HCEC 1CT (cell line): Measurements from ENCODE around the gene TTC9C.
"Not testable (repeated sequence)": the region's sequence is repeated elsewhere in the genome, so short reads cannot be mapped to it uniquely, and the experiment has no call there.

Experiments used
- DNase-seq: peaks from one replicate; pipeline ENCODE4 v3.0.0-alpha.2; 2017

The TTC9C gene

GRCh38 chr11:62710001-62710345 is 18.3 kb upstream of the TTC9C start:
- no peak for DNase-seq

- DNase-seq = no peak
Measured at GRCh38 chr11:62712276-62712812, 15.9 kb upstream of the TTC9C start.

GRCh38 chr11:62712861-62713260 is 15.4 kb upstream of the TTC9C start:
- DNase-seq = no peak

GRCh38 chr11:62713343-62713742 is 14.9 kb upstream of the TTC9C start:
- DNase-seq = no peak

GRCh38 chr11:62715150-62716130 is 12.8 kb upstream of the TTC9C start:
- DNase-seq = no peak

GRCh38 chr11:62716206-62716605 is 12.1 kb upstream of the TTC9C start:
- no peak for DNase-seq

- DNase-seq = no peak
Measured at GRCh38 chr11:62716816-62717215, 11.5 kb upstream of the TTC9C start.

GRCh38 chr11:62719302-62719978 is 8.8 kb upstream of the TTC9C start:
- DNase-seq = no peak

- peak; percentile 17 for DNase-seq
Measured at GRCh38 chr11:62721994-62722393, 6.3 kb upstream of the TTC9C start.

GRCh38 chr11:62724171-62724570 is 4.1 kb upstream of the TTC9C start:
- DNase-seq = no peak

GRCh38 chr11:62725646-62726045 is 2.6 kb upstream of the TTC9C start:
- DNase-seq = no peak

GRCh38 chr11:62726156-62726914 is 2.0 kb upstream of the TTC9C start:
- DNase-seq = no peak

GRCh38 chr11:62726915-62727164 is 1.4 kb upstream of the TTC9C start:
- DNase-seq = no peak

- DNase-seq = peak; percentile 100
Measured at GRCh38 chr11:62727165-62727871, 968 bp upstream of the TTC9C start, which contains the start of gene HNRNPUL2. Gene HNRNPUL2 (minus strand): TSS chr11:62727457. CDS start chr11:62727156, 301 bp downstream.

GRCh38 chr11:62727872-62728170 is 465 bp upstream of the TTC9C start:
- peak; percentile 97 for DNase-seq

GRCh38 chr11:62730076-62730475 is 1.8 kb downstream of the TTC9C start:
- not testable (repeated sequence) for DNase-seq

GRCh38 chr11:62732830-62733229 is 4.5 kb downstream of the TTC9C start:
- peak; percentile 38 for DNase-seq

- DNase-seq = no peak
Measured at GRCh38 chr11:62737196-62737595, 8.9 kb downstream of the TTC9C start.

- DNase-seq = no peak
Measured at GRCh38 chr11:62747475-62748160, 19.3 kb downstream of the TTC9C start.

GRCh38 chr11:62749931-62750330 is 21.6 kb downstream of the TTC9C start:
- DNase-seq = not testable (repeated sequence)

- DNase-seq = no peak
Measured at GRCh38 chr11:62752177-62752785, 24.0 kb downstream of the TTC9C start.
